OCI-LY7 (cell line): ENCODE results near the gene CTRB1. TPM values are rescaled to one million over a fixed set of nuclear protein-coding genes. Genes with fewer than 3 reads are reported as not detected.

ENCODE experiments used
- BruUV-seq: library from RNA; stranded (reverse); fragments of 400-500 nt; replicated peaks from 2 replicates; lab custom pipeline; 2021; lab: Mats Ljungman, UMichigan
- CTCF ChIA-PET: fragments of 300-600 bp; sonication (Branson Sonifier 250); formaldehyde crosslinking; loops from one replicate; lab custom pipeline; 2022; ENCODE audit warnings: antibody characterized with exemption; ENCODE audit not compliant: unreplicated experiment; lab: Charles Lee
- POLR2A ChIA-PET: fragments of 300-600 bp; sonication (Branson Sonifier 250); formaldehyde crosslinking; loops from one replicate; lab custom pipeline; 2022; ENCODE audit warnings: antibody characterized with exemption; lab: Charles Lee
- DNase-seq: peaks from one replicate; pipeline ENCODE4 v3.0.0-alpha.2; 2015; ENCODE audit warnings: low spot score
- H2AFZ ChIP-seq: fragments of 200-600 bp; sonication (generic), shearing (Covaris generic); 2 replicates; pipeline ENCODE4 v1.6.1; 2014; ENCODE audit warnings: mild to moderate bottlenecking, antibody characterized with exemption, low read length, moderate library complexity
- H3K27ac ChIP-seq: fragments of 200-600 bp; sonication (generic); 2 replicates; pipeline ENCODE4 v1.5.1; 2014; ENCODE audit warnings: mixed run types, low read depth, mild to moderate bottlenecking, moderate library complexity, low read length, inconsistent platforms; ENCODE audit not compliant: poor library complexity, severe bottlenecking
- H3K36me3 ChIP-seq: fragments of 200-600 bp; sonication (generic); 2 replicates; pipeline ENCODE4 v1.6.1; 2014; ENCODE audit warnings: mild to moderate bottlenecking, antibody characterized with exemption, low read length, moderate library complexity, mixed read lengths; ENCODE audit not compliant: insufficient read depth
- H3K4me1 ChIP-seq: fragments of 200-600 bp; sonication (generic); 2 replicates; pipeline ENCODE4 v1.5.1; 2014; ENCODE audit warnings: mild to moderate bottlenecking, low read length; ENCODE audit not compliant: insufficient read depth, poor library complexity, severe bottlenecking
- H3K4me2 ChIP-seq: fragments of 200-600 bp; sonication (generic); 2 replicates; pipeline ENCODE4 v1.6.1; 2014; ENCODE audit warnings: mild to moderate bottlenecking, low read length
- H3K4me3 ChIP-seq: fragments of 200-600 bp; sonication (generic); 2 replicates; pipeline ENCODE4 v1.5.1; 2014; ENCODE audit warnings: mild to moderate bottlenecking, low read depth, low read length; ENCODE audit not compliant: poor library complexity, severe bottlenecking
- H3K79me2 ChIP-seq: fragments of 200-600 bp; sonication (generic); 2 replicates; pipeline ENCODE4 v1.6.1; 2016; ENCODE audit warnings: low read depth, mild to moderate bottlenecking, low read length, moderate library complexity, mixed read lengths; ENCODE audit not compliant: insufficient read depth
- H3K9me2 ChIP-seq: fragments of 200-600 bp; sonication (generic); 2 replicates; pipeline ENCODE4 v1.6.1; 2016; ENCODE audit warnings: mild to moderate bottlenecking, low read length, mixed read lengths; ENCODE audit not compliant: insufficient read depth
- H3K9me3 ChIP-seq: fragments of 200-600 bp; sonication (generic); 2 replicates; pipeline ENCODE4 v1.6.1; 2014; ENCODE audit warnings: mild to moderate bottlenecking, mixed run types, low read length, mixed read lengths
- H4K20me1 ChIP-seq: fragments of 200-600 bp; sonication (generic); 2 replicates; pipeline ENCODE4 v1.6.1; 2014; ENCODE audit warnings: mild to moderate bottlenecking, antibody characterized with exemption, low read length, moderate library complexity, mixed read lengths; ENCODE audit not compliant: insufficient read depth
- CTCF ChIP-seq: fragments of 200-600 bp; sonication (generic); conservative IDR thresholded peaks from 2 replicates; pipeline ENCODE4 v1.5.1; 2014; ENCODE audit warnings: mild to moderate bottlenecking, antibody characterized with exemption, low read length, moderate library complexity, mixed read lengths
- EZH2phosphoT487 ChIP-seq: fragments of 200-600 bp; sonication (generic); IDR thresholded peaks from 2 replicates; pipeline ENCODE4 v1.6.1; 2018; ENCODE audit warnings: low read depth, borderline replicate concordance, mild to moderate bottlenecking, mixed run types, antibody characterized with exemption, low read length, moderate library complexity, mixed read lengths
- intact Hi-C: fragments of 100-400 bp; cut with micrococcal nuclease; formaldehyde crosslinking; loops from one replicate; pipeline ENCODE4 v1.10.0; 2022; ENCODE audit not compliant: unreplicated experiment
- total RNA-seq, 2 experiments: library from RNA; depleted of rRNA in 1 of 2; stranded (reverse); fragments of >200 nt in 1 of 2; shearing (Covaris generic) in 1 of 2; gene quantifications; 2 replicates each; pipeline ENCODE4 v1.2.3, GENCODE V29; 2014 to 2022

Gene CTRB1
- total RNA-seq, 2 experiments from 2014 or later, result not detected

- H3K9me3 ChIP-seq, result no peaks in the 10 kb centered on the region
- TF ChIP-seq CTCF (no peak), EZH2phosphoT487 (no peak)
- no peaks in the 10 kb centered on the region for H4K20me1 ChIP-seq
- no peaks in the 10 kb centered on the region for H3K9me2 ChIP-seq
- peaks cover 11% of the 10 kb centered on the region for H3K4me1 ChIP-seq
- H3K79me2 ChIP-seq, result no peaks in the 10 kb centered on the region
- no peak overlapping the region for H3K27ac ChIP-seq
- H3K4me2 ChIP-seq, result no peak overlapping the region
- no peak overlapping the region for H2AFZ ChIP-seq
- no peaks in the 10 kb centered on the region for H3K36me3 ChIP-seq
- ChIA-PET CTCF (no interaction called here), POLR2A (interaction anchor here (1.0 kb wide), 1 partner anchor 12 kb away, joined by 4 read pairs; no protein-coding TSS in a partner anchor)
- DNase-seq, result no peak
- BruUV-seq, result no TSS peak
- H3K4me3 ChIP-seq, result no peak overlapping the region
- intact Hi-C loops, result no loop called here
Measured at GRCh38 chr16:75254359-75254837, 35.6 kb downstream of the CTRB1 start.

DNA sequence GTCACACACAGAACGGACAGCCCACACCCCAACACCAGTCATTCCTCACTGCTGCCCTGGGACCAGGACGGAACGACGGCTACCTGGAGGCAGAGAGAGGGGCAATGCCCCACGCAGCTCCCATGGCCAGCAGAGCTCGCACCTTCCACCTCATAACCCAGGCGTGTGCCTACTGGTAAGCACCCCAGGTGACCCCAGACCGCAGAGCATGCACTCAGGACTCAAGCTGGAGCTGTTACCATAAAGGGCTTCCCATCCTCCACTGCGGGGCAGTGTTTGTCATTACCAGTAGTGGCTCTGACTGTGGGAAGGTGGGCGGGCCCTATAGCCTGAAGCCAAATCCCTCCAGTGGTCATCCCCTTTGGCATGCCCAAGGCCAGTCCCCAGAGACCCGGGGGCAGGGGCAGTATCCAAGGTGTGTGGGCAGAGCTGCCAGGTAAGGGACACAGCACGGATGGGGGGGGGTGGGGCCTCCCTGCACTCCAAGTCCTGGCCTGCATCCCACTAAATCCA is 37.3 kb downstream of the CTRB1 start:
- H4K20me1 ChIP-seq, result no peaks in the 10 kb centered on the region
- intact Hi-C loops, result no loop called here
- BruUV-seq, result no TSS peak
- no peak overlapping the region for H2AFZ ChIP-seq
- H3K4me3 ChIP-seq, result no peak overlapping the region
- H3K4me2 ChIP-seq, result no peak overlapping the region
- CTCF ChIA-PET, result no interaction called here
- no peak overlapping the region for H3K27ac ChIP-seq
- H3K9me3 ChIP-seq, result no peaks in the 10 kb centered on the region
- no peaks in the 10 kb centered on the region for H3K79me2 ChIP-seq
- POLR2A ChIA-PET, result no interaction called here
- peaks cover 3% of the 10 kb centered on the region for H3K4me1 ChIP-seq
- DNase-seq, result no peak
- H3K36me3 ChIP-seq, result no peaks in the 10 kb centered on the region
- H3K9me2 ChIP-seq, result no peaks in the 10 kb centered on the region
- no peak for TF ChIP-seq CTCF
- no peak for TF ChIP-seq EZH2phosphoT487

- Histone ChIP-seq H3K4me1 (peaks cover 1% of the 10 kb centered on the region), H4K20me1 (no peaks in the 10 kb centered on the region), H3K79me2 (no peaks in the 10 kb centered on the region), H2AFZ (no peak overlapping the region), H3K4me2 (no peak overlapping the region), H3K27ac (no peak overlapping the region), H3K4me3 (no peak overlapping the region), H3K9me3 (no peaks in the 10 kb centered on the region), H3K36me3 (no peaks in the 10 kb centered on the region), H3K9me2 (no peaks in the 10 kb centered on the region)
- DNase-seq, result no peak
- CTCF ChIA-PET, result interaction anchor here (0.6 kb wide), 1 partner anchor 325 kb away, joined by 3 read pairs; no protein-coding TSS in a partner anchor
- intact Hi-C loops, result no loop called here
- POLR2A ChIA-PET, result interaction anchor here (0.6 kb wide), 1 partner anchor 111 kb away, joined by 6 read pairs; no protein-coding TSS in a partner anchor
- TF ChIP-seq EZH2phosphoT487, result no peak
- no peak for TF ChIP-seq CTCF
- no TSS peak for BruUV-seq
Measured at GRCh38 chr16:75256696-75257343, 38.0 kb downstream of the CTRB1 start.
